ENCODE data around the gene ZNF391.
A peak's percentile ranks its signal among the peaks of the same experiment; 100 is the strongest.
"Not testable (repeated sequence)": the region's sequence is repeated elsewhere in the genome, so short reads cannot be mapped to it uniquely, and the experiment has no call there.

ZNF391 gene

DNA sequence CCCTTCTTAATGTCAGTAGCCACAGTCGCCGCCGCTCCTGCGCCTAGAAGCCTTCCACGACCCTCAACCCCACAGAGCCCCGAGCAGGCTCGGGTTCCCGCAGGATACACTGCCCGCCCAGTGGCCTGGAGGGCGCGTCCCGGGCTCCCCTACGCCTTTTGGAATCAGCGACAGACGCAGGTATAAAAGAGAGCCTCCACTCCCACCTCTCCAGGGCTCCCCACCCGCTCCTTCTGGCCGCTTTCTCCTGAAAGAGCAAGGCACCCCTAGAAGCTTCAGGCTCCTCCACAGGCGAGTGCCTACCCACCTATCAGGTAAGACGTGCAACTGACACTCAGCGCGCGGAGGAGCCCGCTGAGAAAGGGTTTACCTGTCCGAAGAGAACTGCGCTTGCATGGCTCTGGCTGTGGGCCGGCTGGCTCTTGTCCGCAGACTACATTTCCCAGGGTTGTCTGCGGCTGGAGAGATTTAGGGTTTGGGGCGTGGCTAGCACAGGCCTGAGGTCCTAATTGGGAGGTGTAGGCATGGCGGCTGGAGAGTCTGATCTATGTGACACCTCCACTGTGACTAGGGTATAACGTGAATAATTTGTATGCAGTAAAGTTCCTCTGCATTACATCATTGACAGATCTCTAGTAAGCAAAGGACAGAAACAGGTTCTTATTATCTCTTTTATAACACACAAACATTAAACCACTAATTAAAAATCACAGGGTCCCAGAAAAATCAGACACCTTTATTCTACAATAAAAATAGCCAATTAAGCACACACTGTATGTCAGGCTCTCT lies 13.5 kb upstream of the ZNF391 start:
- TF ChIP-seq, protein P1, sequence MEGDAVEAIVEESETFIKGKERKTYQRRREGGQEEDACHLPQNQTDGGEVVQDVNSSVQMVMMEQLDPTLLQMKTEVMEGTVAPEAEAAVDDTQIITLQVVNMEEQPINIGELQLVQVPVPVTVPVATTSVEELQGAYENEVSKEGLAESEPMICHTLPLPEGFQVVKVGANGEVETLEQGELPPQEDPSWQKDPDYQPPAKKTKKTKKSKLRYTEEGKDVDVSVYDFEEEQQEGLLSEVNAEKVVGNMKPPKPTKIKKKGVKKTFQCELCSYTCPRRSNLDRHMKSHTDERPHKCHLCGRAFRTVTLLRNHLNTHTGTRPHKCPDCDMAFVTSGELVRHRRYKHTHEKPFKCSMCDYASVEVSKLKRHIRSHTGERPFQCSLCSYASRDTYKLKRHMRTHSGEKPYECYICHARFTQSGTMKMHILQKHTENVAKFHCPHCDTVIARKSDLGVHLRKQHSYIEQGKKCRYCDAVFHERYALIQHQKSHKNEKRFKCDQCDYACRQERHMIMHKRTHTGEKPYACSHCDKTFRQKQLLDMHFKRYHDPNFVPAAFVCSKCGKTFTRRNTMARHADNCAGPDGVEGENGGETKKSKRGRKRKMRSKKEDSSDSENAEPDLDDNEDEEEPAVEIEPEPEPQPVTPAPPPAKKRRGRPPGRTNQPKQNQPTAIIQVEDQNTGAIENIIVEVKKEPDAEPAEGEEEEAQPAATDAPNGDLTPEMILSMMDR (IDR thresholded peaks at IDR 0.05; ENCODE audit: control insufficient read depth, insufficient read depth, low read depth, low read length, missing control alignments): no peak
- DNase-seq (ENCODE audit: low read depth): no peak
- H3K4me3 ChIP-seq (ENCODE audit: control insufficient read depth, low read depth, low read length): peak overlapping the region; percentile 31

DNA sequence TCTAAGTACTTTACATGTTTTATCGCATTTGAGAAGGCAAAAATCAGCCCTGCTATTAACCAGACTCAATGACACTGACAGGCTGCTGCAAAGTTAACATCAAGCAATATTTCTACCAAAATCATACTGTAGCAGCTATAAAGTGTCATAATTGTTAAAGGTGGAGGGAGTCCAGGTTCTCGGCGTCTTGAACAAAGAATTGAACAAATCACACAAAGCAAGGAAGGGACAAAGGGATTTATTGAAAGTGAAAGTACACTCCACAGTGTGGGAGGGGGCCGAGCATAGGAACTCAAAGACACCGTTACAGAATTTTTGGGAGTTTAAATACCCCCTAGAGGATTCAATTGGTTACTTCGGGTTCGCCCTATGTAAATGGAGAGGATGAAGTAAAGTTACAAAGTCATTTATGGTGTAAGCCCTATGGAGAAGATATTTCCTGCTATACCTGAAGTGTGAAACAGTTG lies 12.9 kb upstream of the ZNF391 start:
- no peak overlapping the region for H3K4me3 ChIP-seq (ENCODE audit: control insufficient read depth, low read depth, low read length)
- no peak for DNase-seq (ENCODE audit: low read depth)
- TF ChIP-seq, protein P1 (IDR thresholded peaks at IDR 0.05; ENCODE audit: control insufficient read depth, insufficient read depth, low read depth, low read length, missing control alignments): no peak

DNA sequence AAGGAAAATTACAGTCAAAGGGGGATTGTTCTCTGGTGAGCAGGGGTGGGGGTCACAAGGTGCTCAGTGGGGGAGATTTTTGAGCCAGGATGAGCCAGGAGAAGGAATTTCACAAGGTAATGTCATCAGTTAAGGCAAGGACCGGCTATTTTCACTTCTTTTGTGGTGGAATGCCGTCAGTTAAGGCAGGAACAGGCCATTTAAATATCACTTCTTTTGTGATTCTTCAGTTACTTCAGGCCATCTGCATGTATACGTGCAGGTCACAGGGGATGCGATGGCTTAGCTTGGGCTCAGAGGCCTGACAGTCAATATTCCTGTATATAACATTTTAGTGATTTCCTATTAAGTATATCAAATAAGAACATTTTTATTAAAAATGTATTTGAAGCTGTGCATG lies 10.2 kb upstream of the ZNF391 start:
- H3K4me3 ChIP-seq (ENCODE audit: control insufficient read depth, low read depth, low read length); DNase-seq (ENCODE audit: low read depth): not testable (repeated sequence)

DNA sequence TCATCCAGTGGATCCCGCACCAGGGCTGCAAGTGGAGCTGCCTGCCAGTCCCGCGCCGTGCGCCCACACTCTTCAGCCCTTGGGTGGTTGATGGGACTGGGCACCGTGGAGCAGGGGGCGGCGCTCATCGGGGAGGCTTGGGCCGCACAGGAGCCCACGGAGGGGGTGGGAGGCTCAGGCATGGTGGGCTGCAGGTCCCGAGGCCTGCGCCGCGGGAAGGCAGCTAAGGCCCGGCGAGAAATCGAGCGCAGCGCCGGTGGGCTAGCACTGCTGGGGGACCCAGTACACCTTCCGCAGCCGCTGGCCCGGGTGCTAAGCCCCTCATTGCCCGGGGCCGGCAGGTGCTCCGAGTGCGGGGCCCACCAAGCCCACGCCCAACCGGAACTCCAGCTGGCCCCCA lies 7.6 kb upstream of the ZNF391 start:
- not testable (repeated sequence) for DNase-seq (ENCODE audit: low read depth); H3K4me3 ChIP-seq (ENCODE audit: control insufficient read depth, low read depth, low read length)

DNA sequence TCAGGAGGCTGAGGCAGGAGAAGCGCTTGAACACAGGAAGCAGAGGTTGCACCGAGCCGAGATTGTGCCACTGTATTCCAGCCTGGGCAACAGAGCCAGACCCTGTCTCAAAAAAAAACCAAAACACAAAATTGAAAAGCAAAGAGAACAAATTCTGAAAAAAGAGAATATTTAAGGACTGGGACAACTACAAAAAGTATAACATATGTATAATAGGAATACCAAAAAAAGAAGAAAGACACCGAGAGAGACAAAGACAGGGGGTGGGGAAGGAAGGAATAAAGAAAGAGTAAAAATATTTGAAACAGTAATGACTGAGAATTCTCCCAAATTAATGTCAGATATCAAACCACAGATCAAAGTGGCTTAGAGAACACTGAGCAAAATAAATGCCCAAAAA lies 5.5 kb upstream of the ZNF391 start:
- TF ChIP-seq, protein P1 (IDR thresholded peaks at IDR 0.05; ENCODE audit: control insufficient read depth, insufficient read depth, low read depth, low read length, missing control alignments): no peak
- no peak for DNase-seq (ENCODE audit: low read depth)
- no peak overlapping the region for H3K4me3 ChIP-seq (ENCODE audit: control insufficient read depth, low read depth, low read length)

DNA sequence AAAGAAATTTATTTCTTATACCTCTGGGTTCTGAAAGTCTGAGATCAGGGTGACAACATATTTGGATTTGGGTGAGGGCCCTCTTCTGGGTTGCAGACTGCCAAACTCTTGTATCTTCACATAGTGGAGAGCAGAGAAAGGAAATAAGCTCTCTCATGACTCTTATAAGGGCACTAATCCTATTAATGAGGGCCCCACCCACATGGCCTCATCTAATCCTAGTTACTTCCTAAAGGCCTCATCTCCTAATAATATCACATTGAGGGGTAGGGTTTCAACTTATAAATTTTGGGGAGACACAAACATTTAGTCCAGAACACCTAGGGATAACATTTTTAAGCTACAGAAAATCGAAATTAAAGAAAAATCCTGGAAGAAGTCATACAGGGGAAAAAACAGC lies 5.1 kb upstream of the ZNF391 start:
- TF ChIP-seq, protein P1 (IDR thresholded peaks at IDR 0.05; ENCODE audit: control insufficient read depth, insufficient read depth, low read depth, low read length, missing control alignments): no peak
- no peak overlapping the region for H3K4me3 ChIP-seq (ENCODE audit: control insufficient read depth, low read depth, low read length)
- DNase-seq (ENCODE audit: low read depth): no peak

DNA sequence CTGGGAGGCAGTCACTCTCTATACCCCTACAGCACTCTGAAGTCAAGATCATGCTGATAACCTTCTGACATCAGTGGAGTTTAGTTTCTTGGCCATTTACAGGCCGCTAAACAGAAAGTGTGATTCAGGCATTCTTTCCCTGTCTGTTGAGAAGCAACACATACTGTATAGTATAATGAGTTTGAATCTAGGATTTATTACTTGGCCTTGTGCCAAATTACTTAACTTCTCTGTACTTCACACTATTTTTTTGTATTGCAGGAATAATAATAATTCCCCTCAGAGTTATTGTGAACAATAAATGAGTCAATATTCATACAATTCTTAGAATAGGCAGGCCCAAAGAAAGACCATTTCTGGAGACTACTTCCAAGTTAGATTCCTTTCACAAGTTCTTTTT lies 4.1 kb downstream of the ZNF391 start:
- H3K4me3 ChIP-seq (ENCODE audit: control insufficient read depth, low read depth, low read length): no peak overlapping the region
- no peak for DNase-seq (ENCODE audit: low read depth)
- TF ChIP-seq, protein P1 (IDR thresholded peaks at IDR 0.05; ENCODE audit: control insufficient read depth, insufficient read depth, low read depth, low read length, missing control alignments): no peak

DNA sequence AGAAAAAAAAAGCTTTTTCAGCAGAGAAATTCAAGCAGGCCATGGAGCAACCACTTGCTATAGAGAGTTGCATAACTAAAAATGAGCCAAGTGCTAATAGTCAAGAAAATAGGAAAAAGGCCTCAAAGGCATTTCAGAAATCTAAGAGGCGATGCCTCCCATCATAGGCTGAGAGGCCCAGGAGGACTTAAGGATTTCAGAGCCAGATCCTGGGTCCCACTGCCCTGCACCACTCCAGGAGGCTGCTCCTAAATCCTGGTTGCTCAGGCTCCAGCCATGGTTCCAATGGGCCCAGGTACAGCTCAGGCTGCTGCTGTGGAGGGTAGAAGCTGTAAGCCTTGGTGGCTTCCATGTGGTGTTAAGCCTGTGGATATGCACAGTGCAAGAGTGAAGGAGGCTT lies 5.5 kb downstream of the ZNF391 start:
- no peak overlapping the region for H3K4me3 ChIP-seq (ENCODE audit: control insufficient read depth, low read depth, low read length)
- DNase-seq (ENCODE audit: low read depth): no peak
- TF ChIP-seq, protein P1 (IDR thresholded peaks at IDR 0.05; ENCODE audit: control insufficient read depth, insufficient read depth, low read depth, low read length, missing control alignments): no peak
